ENCODE data around the gene ZC3H12A. TPM values are rescaled to one million over a fixed set of nuclear protein-coding genes. Genes with fewer than 3 reads are reported as not detected.

The ZC3H12A gene
- total RNA-seq, 1 donor from 2014 or later = 5.4 TPM

DNA sequence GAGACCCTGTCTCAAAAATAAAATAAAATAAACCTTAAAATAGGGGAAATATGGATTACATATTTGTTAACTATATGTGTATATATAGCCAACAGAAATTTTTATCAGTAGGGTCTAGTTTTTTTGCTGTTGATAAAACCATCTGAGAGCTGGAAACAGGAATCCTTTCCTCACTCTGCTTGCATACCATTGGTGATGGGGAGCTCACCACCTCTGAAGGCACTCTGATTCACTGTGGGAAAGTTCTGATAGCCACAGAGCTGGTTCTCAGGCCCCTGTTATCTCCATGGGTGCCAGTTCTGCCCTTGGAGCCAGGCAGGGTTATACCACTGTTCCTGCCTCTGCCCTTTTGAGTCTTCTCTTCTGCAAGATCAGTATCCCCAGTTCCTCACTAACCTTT lies 17.8 kb upstream of the ZC3H12A start:
- DNase-seq = no peak

DNA sequence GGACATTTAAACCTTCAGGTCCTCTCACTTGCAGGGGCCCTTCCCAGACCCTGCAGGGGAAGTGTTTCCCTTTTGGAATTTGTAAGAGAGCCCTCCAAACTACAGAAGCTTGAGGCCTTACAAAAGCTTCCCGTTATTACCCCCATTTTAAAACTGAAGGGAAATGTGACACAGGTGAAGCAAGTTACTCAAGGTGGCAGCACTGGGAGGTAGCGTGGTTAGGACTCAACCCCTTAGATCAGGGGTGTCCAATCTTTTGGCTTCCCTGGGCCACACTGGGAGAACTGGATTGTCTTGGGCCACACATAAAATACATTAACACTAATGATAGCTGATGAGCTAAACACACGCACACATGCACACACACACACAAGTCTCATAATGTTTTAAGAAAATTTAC lies 15.8 kb upstream of the ZC3H12A start:
- no peak for DNase-seq

DNA sequence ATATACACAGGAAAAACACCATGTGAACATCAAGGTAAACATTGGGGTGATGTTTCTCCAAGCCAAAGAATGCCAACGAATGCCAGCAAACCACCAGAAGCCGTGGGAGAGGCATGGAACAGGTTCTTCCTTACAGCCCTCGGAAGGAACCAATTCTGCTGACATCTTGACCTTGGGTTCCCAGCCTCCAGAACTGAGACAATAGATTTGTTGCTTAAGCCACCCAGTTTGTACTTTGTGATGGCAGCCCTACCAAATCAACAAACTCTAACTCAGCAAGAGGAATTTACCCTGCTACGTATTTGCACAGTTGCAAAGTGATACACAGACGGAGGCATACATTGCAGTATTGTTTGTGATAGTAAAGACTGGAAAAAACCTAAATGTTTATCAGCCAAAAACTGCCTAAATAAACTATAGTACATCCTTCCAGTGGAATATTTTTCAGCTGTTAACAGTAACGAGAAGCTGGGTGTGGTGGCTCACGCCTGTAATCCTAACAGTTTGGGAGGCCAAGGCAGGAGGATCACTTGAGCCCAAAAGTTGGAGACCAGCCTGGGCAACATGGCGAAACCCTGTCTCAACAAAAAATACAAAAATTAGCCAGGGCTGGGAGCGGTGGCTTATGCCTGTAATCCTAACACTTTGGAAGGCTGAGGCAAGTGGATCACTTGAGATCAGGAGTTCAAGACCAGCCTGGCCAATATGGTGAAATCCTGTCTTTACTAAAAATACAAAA lies 12.5 kb upstream of the ZC3H12A start:
- peak; percentile 95 for DNase-seq

DNA sequence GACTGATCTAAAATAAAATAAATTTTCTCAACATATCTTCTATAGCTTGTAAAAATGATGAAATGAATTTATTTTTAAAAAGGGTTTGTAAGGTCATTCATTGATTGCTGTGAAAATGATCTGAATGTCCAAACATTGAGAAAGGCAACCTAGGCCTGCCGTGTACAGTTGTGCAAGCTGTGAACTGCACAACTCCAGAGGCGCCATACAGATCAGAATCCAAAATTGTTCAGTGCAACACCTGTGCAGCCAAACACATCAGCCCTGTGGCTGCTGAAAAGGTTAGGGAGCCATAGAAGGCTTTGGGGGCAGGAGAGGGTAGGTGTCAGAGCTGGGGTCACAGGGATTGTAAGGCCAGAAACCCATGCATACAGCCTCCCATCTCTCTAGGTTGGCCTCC lies 9.9 kb upstream of the ZC3H12A start:
- DNase-seq = no peak

DNA sequence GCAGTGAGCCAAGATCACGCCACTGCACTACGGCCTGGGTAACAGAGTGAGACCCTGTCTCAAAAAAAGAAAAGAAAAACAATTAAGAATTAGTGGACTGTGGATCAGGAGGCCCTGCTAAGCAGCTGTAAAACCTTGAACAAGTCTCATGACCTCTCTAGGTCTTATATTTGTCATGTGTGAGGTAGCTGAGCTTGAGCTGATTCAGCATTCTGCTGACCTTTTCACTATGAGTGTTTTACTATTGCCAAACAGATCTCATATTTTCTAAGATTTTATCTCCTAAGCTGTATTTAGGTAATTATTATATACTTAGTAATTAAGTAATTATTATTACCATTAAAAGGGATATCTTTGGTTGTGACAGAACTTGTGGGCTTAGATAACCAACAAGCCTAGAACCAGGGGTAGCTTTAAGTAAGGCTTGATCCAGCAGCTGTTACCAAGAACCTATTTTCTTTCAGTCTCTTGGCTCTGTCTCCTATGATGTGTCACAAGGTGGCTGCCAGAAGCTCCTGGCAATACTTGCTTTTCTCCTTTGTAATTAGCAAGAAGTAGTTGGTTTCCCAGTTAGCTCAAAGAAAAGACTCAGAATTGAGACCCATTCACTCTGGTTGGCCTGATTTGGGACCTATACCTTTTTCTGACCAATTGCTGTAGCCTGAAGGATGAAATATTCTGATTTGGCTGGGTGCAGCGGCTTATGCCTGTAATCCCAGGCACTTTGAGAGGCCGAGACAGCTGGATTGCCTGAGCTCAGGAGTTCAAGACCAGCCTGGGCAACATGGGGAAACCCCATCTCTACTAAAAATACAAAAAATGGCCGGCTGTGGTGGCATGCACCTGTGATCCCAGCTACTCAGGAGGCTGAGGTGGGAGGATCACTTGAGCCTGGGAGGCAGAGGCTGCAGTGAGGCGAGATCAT lies 8.5 kb upstream of the ZC3H12A start:
- DNase-seq = no peak

DNA sequence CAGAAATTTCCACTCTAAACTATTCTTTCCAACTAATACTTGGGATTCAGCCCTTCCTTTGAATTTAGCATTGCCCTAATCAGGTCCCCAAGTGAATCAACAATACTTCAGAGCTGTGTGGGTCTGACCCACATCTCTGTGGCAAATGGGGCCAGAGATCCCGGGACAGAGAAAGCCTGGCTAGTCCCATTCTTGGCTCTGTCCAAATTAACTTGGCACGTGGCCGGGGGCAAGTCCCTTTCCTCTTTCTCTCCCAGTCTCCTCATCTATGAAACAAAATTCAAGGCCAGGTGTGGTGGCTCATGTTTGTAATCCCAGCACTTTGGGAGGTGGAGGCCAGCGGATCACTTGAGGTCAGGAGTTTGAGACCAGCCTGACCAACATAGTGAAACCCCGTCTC lies 6.3 kb upstream of the ZC3H12A start:
- DNase-seq = no peak

DNA sequence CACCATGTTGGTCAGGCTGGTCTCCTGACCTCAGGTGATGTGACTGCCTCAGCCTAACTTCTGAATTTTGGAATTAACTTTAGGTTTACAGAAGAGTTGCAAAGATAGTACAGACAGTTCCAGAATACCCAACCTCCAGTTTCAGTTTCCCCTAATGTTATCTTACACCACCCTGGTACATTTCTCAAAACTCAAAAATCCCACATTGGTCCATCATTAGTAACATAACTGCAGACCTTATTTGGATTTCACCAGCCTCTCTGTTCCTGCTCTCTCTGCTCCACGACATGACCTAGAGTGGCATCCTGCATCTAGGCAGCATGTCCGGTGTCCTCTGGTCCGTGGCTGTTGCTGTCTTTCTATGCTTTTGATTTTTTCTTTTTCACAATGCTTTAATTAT lies 5.0 kb upstream of the ZC3H12A start:
- no peak for DNase-seq

DNA sequence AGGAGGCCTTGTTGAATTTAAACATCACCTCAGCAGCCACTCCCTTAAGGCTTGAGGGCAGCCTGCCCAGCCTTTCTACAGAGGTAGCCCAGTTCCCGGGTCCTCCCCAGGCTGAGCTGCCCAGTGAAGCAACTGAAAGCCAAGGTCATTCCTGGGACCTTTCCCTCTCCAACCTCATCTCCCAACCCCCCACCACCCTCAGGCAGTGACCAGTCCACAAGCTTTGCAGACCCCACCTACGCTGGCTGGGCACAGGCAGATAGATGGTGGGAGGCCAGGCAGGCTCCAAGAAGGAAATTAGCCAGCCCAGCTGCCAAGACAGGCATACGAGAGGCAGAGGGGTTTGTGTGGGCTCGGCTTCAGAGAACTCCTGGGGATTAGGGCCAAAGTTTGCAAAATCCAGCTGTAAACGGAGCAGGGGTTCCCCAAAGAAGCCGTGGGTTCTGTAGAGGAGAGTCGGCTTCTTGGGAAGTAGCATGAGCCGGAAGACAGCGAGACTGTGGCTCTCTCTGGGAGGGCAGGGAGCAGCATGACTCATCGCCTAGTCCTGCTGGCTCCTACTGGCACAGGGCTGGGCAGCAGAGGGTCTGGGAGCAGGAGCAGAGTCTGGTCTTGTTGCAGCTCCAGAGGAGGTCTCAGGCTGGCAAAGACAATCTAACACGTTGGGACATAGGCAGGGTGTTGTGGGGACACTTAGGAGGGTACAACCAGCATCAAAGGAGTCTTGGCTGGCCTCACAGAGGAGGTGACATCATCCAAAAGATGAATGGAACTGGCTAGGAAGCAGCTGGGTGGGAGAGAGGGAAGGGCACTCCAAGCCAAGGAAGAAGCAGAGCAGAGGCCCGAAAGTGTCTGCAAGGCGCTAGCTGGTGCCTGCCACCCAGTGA lies 2.8 kb upstream of the ZC3H12A start:
- peak; percentile 93 for DNase-seq

DNA sequence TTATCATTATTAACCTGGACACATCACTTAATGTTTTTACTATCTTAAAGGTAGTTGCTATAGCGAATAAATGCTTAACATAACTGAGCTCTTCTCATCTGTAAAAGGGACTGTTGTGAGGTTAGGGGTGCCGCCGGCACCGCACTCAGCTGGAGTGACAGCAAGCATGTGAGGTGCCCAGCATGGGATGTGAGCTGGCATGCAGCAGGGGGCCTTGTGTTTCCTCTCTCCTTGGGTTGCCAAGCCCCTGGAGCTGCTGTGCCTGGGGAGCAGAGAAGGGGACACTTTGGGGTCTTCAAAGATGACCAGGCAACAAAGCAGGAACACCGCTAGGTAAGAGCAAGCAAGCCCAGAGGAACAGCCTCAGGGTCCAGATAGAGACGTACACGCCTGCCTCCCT lies 2.1 kb upstream of the ZC3H12A start:
- no peak for DNase-seq

DNA sequence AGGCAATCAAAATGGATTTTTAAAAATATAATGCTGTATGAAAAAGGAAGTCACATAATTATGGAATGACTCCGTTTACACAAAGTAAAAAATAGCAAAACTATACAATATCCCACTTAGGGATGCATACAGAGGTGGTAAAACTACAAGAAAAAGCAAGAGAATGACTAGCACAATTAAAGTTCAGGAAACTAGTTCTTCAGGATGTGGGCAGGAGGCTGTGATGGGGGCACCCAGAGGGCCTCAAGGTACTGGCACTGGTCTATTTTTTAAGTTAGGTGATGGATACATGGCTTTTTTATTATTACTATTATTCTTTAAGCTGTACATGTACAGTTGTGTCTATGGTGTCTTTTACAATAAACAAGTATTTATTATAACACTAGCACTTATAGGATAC lies 1.4 kb upstream of the ZC3H12A start:
- no peak for DNase-seq

DNA sequence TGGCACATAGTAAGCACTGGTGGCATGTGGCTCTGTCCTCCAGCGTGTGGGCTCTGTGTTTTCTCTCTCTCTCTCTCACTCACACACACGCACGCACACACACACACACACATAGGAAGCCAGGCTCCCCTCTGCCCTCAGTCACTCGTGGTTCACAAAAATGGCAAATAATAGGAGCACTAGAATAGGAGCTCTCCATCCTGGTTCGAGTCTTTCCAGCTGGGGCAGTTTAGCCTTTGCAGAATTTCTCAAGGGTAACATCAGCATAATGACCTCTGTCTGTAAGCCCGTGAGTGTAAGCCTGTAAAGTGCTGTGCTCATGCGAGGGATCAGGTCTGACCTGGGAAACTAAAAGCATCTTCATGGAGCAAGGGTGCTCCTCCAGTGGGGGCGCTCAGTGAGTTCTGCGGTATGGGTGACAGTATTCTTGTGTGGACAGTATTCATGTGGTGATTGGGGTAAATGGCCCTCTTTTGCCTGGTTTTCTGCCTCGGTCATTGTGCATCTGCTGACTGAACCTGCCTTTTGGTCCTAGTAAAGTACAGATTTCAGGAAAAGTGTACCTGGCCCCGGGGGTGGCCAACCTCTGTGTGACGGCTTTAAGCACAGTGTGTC lies 842 bp upstream of the ZC3H12A start:
- DNase-seq = peak; percentile 33

DNA sequence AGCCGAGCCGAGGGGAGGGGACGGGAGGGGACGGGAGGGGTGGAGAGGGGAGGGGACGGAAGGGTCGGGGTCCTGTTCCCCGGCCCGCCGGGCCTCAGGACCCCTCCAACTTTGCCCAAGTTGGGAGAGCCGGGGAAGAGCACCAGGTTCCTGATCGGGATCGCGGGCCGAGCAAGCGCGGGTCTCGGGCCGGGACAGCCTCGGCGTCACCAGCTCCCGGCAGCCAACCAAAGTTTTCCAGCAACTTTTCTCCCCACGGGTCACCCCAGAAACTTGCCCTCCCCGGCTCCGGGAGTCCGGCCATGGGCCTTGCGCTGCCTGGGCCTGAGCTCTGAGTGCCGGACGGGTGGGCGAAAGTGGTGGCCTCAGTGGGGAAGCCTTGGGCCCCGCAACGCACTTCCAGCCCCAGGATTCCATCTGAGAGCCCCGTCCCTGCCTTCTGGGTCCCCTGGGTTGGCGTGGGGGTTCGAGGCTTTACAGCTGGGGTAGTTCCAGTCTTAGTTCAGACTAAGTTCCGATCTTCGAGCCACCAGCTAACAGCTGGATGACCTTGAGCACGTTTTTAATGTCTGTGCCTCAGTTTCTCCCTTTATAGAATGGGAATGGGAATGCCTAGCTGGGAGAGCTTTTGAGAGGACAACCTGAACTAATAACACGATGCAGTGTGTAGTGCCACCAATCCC lies 458 bp downstream of the ZC3H12A start:
- DNase-seq = peak; percentile 48

DNA sequence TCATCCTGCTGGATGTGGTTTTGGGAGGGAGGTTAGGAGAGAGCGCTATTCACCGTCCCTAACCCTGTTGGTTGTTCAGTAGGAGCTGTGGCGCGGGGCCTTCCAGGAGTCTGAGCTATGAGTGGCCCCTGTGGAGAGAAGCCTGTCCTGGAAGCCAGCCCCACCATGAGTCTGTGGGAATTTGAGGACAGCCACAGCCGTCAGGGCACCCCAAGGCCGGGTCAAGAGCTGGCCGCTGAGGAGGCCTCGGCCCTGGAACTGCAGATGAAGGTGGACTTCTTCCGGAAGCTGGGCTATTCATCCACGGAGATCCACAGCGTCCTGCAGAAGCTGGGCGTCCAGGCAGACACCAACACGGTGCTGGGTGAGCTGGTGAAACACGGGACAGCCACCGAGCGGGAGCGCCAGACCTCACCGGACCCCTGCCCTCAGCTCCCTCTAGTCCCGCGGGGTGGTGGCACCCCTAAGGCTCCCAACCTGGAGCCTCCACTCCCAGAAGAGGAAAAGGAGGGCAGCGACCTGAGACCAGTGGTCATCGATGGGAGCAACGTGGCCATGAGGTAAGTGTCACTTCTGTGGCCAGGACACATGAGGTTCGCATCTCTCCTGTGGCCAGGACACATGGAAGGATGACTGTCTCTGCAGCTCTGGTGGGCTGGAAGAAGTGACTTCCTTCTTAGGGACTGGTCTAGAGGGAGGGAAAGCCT lies 1.2 kb downstream of the ZC3H12A start:
- no peak for DNase-seq

DNA sequence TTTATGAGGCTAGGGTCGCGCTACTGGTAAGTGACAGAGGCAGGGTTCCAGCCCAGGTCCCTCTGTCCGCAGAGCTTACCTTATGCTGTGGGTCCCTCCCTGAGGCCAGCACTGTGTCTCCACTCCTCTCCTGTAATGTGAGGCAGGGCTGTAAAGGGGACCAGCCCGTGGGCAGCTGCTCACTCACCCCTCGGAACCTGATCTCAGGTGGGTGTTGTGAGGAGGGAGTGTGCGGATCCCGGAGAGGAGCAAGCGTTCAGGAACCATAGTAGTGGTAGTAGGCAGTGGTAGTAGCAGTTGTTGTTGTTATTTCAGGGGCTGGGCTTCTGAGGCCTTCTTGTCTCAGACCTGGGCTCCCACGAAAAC lies 1.7 kb downstream of the ZC3H12A start:
- no peak for DNase-seq

DNA sequence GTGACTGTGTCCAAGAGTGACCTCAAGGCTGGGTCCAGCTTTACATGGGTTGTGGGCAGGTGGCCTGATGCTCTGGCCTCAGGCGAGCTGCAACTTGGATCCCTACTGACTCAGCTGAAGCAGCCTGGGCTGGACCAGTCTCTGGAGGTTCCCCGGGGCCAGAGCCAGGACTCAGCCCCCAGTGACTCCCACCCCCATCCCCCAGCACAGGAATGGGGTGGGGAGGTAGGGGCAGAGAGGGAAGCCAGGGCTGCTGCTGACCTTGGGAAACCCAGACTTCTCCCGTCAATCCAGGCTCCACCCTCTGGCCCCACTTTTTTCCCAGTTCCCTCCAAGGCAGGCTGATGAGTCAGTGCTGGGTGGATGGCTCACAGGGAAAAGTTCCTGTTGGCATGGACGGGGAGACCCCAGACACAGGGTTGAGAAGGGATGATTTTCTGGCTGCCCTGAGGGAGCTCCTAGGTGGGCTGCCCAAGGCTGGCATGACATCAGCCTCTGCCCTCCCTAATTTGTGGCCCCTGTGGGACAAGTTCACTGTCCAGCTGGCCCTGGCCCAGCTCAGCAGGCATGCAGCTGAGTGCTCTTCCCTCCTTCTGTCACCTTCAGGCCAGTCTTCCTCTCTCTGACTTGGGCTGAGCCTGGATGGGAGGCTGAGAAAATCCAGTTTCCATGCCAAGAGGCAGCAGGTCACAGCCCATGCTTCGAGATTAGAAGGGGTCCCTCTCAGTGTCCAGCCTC lies 2.2 kb downstream of the ZC3H12A start:
- peak; percentile 84 for DNase-seq

DNA sequence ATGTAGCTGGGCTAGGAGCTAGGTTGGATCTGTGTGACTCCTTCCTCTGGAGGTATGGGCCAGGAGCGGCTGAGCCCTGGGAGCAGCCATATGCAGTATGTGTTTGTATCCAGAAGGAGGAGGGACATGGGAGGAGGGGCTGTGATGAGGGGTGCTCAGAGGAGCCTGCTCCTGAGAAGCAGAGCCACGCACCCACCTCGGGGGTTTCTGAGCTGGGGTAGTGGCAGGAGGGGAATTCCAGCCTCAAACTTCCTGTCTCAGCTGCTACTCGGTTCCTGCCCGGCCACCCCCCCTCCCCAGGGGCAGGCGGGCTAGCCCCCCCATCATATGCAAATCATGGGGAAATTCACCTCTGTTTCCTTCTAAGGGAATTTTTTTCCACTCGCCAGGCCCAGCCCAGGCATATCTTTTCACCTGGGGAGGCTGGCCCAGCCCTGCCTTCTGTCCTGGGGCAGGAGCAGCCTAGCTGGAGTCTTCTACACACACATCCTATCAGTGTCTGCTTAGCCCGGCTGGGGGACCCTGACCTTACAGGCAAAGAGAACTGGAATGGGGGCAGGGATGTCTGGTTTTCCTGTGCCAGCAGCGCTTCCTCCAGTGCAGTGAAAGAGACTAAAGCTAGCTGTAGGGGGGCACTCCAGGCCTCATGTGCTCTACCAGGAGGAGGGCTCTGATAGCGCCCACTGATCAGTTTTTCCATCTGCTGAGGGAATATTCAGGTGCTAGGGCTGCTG lies 3.0 kb downstream of the ZC3H12A start:
- peak; percentile 75 for DNase-seq

DNA sequence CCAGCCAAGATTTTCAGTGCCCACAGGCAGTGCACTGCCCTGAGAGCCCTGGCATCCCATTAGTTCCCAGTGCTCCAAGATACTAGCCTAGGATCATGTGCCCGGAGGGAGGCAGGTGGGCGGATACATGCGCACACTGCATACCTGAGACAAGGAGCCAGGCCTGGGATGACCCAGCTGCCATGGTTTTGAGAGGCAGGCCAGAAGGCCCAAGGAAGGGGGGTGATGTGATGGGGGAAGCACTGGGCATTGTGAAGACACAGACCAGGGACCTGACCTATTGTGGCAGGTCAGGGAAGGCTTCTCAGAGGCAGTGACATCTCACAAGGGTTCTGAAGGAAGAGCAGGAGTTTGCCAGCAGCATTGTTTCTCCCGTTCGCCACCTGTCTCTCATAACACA lies 3.6 kb downstream of the ZC3H12A start:
- no peak for DNase-seq

DNA sequence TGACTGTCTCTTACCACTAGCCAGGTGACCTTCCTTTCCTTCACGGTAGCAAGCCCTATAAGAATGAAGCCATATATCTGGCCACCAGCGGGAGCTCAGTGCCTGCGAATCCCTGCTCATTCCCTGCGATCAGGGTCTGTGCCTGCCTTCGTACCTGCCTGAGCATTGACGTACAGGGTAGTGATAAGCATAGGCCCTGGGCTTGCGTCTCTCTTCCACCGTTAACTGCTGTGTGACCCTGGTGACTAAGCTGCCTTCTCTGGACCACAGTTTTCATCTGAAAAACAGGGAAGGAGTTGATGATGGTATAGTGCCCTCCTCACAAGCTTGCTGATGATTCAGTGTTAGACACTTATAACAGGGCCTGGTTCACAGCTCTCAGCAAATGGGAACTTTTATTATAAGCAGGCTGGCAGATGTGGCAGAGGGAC lies 4.1 kb downstream of the ZC3H12A start:
- DNase-seq = no peak

DNA sequence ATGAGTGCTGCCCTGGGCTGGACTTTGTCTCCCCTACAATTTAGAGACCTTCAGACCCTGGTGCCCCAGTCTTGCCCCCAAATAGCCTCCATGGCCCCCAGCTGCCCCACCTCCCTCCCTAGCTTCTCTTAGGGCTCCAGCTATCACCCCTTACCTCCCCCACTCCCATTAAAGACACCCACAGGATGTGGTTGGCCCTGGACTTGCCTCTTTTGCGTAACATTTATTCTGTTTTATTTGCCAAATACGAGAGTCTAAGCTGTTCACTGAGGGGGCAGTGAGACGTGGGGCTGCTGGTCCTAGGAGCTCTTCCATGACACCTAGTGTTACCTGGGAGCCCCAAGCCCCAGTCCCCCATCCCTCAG lies 4.5 kb downstream of the ZC3H12A start:
- DNase-seq = no peak

Data from dermis blood vessel endothelial cell (primary cell).